ENCODE data around the gene SYNGR2. TPM values are rescaled to one million over a fixed set of nuclear protein-coding genes. Genes with fewer than 3 reads are reported as not detected.

Gene SYNGR2
- total and polyA plus RNA-seq, 7 donors, result 14.7 to 280 (median 23.5) TPM

DNA sequence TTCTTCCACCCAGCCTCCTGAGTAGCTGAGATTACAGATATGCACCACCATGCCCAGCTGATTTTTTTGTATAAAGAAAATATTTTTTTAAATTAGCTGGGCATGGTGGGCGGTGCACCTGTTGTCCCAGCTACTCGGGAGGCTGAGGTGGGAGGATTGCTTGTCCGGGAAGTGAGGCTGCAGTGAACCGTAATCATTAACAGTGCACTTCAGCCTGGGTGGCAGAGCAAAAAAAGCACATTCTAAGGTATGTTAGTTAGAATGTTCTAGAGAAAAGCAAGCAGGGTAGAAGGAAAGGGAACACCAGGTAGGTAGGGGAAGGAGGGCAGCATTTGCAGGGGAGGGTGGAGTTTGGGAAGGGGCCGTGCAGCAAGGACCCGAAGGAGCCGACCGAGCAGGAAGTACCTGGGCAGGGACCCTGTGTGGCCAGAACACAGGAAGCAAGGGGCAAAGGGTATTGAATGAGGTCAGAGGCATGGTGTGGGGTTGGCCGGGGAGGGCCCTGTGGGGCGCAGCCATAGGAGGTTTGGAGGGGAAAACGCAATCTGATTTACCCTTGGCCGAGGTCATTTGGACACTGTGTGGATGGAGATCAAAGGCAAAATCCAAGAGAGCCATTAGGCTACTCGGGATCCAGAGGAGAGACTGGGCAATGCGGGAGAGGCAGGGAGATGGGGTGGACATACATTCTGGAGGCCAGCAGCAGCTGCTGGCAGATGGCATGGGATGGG, 19.9 kb upstream of the SYNGR2 start:
- H3K27me3 ChIP-seq, result peaks cover 0 to 4% (median 0%) of the 10 kb centered on the region in 3 donors
- no peaks in the 10 kb centered on the region for H3K9me3 ChIP-seq
- intact Hi-C loops (cut with DNase I), result no loop called here
- WGBS, 2 donors, result 31 to 59% methylated on average over 14 of the region's 14 CpGs
- TF ChIP-seq EP300 (IDR thresholded peaks at IDR 0.05) (no peak), POLR2AphosphoS5 (IDR thresholded peaks at IDR 0.05) (no peak), CTCF (IDR thresholded peaks at IDR 0.05) (no peak), POLR2A (IDR thresholded peaks at IDR 0.05) (no peak)
- peaks cover 0 to 24% (median 20%) of the 10 kb centered on the region in 4 donors for H3K4me1 ChIP-seq
- no peak overlapping the region for H3K27ac ChIP-seq
- no peak overlapping the region for H3K4me3 ChIP-seq
- no peak for DNase-seq
- H3K36me3 ChIP-seq, result no peaks in the 10 kb centered on the region

- intact Hi-C loops (cut with DNase I), result no loop called here
- no peaks in the 10 kb centered on the region for H3K27me3 ChIP-seq
- no peaks in the 10 kb centered on the region for H3K4me1 ChIP-seq
- H3K27ac ChIP-seq, result no peak overlapping the region
- no peak overlapping the region for H3K4me3 ChIP-seq
- TF ChIP-seq POLR2A (IDR thresholded peaks at IDR 0.05) (no peak), CTCF (IDR thresholded peaks at IDR 0.05) (no peak), POLR2AphosphoS5 (IDR thresholded peaks at IDR 0.05) (no peak), EP300 (IDR thresholded peaks at IDR 0.05) (no peak)
- no peaks in the 10 kb centered on the region for H3K9me3 ChIP-seq
- no peak for DNase-seq
- no peaks in the 10 kb centered on the region for H3K36me3 ChIP-seq
- WGBS, 2 donors, result 18 to 64% methylated on average over 7 of the region's 7 CpGs
These were observed 16.8 kb upstream of the SYNGR2 start for GRCh38 chr17:78151514-78152008.

GRCh38 chr17:78154903-78155811, 13.2 kb upstream of the SYNGR2 start:
- Histone ChIP-seq H3K36me3 (no peaks in the 10 kb centered on the region), H3K27ac (no peak overlapping the region), H3K4me3 (no peak overlapping the region), H3K9me3 (no peaks in the 10 kb centered on the region), H3K27me3 (no peaks in the 10 kb centered on the region), H3K4me1 (no peaks in the 10 kb centered on the region)
- no peak for TF ChIP-seq EP300 (IDR thresholded peaks at IDR 0.05)
- no peak for TF ChIP-seq CTCF (IDR thresholded peaks at IDR 0.05)
- no peak for TF ChIP-seq POLR2A (IDR thresholded peaks at IDR 0.05)
- no peak for TF ChIP-seq POLR2AphosphoS5 (IDR thresholded peaks at IDR 0.05)
- WGBS, 2 donors, result 64 to 67% methylated on average over 11 of the region's 11 CpGs
- intact Hi-C loops (cut with DNase I), result no loop called here
- no peak for DNase-seq

DNA sequence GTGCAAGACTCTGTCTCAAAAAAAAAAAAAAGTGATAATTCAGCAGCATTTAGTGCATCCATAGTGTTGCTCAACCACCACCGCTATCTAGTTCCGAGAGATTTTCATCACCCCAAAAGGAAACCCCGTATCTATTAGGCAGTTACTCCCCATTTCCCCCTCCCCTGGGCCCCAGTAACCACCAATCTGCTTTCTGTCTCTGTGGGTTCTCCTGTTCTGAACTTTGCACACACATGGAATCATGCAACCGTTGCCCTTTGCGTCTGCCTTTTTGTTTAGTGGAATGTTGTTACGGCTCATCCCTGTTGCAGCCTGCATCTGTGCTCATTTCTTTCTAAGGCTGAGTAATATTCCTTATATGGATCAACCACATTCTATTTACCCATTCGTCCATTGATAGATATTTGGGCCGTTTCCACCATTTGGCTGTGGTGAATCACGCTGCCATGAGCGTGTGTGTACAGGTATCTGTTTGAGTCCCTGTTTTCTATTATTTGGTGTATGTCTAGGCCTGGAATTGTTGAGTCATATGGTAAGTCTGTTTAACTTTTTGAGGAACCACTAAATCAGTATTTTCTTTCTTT, 8.7 kb upstream of the SYNGR2 start:
- intact Hi-C loops (cut with DNase I), result no loop called here
- 63 to 66% methylated on average over 10 of the region's 10 CpGs for WGBS, 2 donors
- Histone ChIP-seq H3K4me1 (no peaks in the 10 kb centered on the region), H3K4me3 (no peak overlapping the region), H3K27ac (no peak overlapping the region), H3K27me3 (no peaks in the 10 kb centered on the region), H3K36me3 (no peaks in the 10 kb centered on the region), H3K9me3 (no peaks in the 10 kb centered on the region)
- DNase-seq, result no peak
- TF ChIP-seq POLR2A (IDR thresholded peaks at IDR 0.05) (no peak), EP300 (IDR thresholded peaks at IDR 0.05) (no peak), CTCF (IDR thresholded peaks at IDR 0.05) (no peak), POLR2AphosphoS5 (IDR thresholded peaks at IDR 0.05) (no peak)
